HepG2 (cell line): ENCODE data around the gene COG1. TPM values are rescaled to one million over a fixed set of nuclear protein-coding genes. Genes with fewer than 3 reads are reported as not detected.

Source experiments
- CCAR2 ChIP-seq: fragments of 200-400 bp; formaldehyde crosslinking; optimal IDR thresholded peaks from 2 replicates; pipeline ENCODE3; 2018; ENCODE audit warnings: low read depth, mild to moderate bottlenecking, low read length, moderate library complexity
- GATAD1 ChIP-seq: IDR thresholded peaks from 2 replicates; pipeline ENCODE4 v1.6.1; 2016; ENCODE audit warnings: missing genetic modification reagents, missing compliant biosample characterization
- HMG20A ChIP-seq: IDR thresholded peaks from 2 replicates; pipeline ENCODE4 v1.6.1; 2016; ENCODE audit warnings: borderline replicate concordance
- KLF6 ChIP-seq: IDR thresholded peaks from 2 replicates; pipeline ENCODE4 v1.8.0; 2016; ENCODE audit warnings: missing biosample characterization, missing genetic modification reagents
- KMT2A ChIP-seq: sonication (generic); formaldehyde crosslinking; IDR thresholded peaks from 2 replicates; pipeline ENCODE4 v1.4.0; 2020; ENCODE audit warnings: missing genetic modification reagents
- NR2F1 ChIP-seq, 2 experiments: fragments of 450-650 bp in 1 of 2; formaldehyde crosslinking in 1 of 2; IDR thresholded peaks; 2 replicates each; pipeline versions ENCODE4 v1.5.0 to v1.6.1; 2016 to 2020; ENCODE audit warnings: mild to moderate bottlenecking in 1 of 2, missing compliant biosample characterization in 1 of 2, missing genetic modification reagents in 1 of 2, moderate library complexity in 1 of 2
- RELA ChIP-seq: sonication (generic); formaldehyde crosslinking; IDR thresholded peaks from 2 replicates; pipeline ENCODE4 v1.4.0; 2020; ENCODE audit warnings: missing genetic modification reagents
- RFX5 ChIP-seq: IDR thresholded peaks from 2 replicates; pipeline ENCODE4 v1.6.1; 2011; ENCODE audit warnings: low read depth, low read length, improper control_type of control experiment
- SMAD1 ChIP-seq: sonication (generic); formaldehyde crosslinking; IDR thresholded peaks from 2 replicates; pipeline ENCODE4 v1.4.0; 2020; ENCODE audit warnings: missing genetic modification reagents, low read depth, mild to moderate bottlenecking, borderline replicate concordance
- ZMYM3 ChIP-seq: sonication (generic); formaldehyde crosslinking; IDR thresholded peaks from 2 replicates; pipeline ENCODE4 v1.5.1; 2020; ENCODE audit warnings: mild to moderate bottlenecking, missing genetic modification reagents
- ZNF24 ChIP-seq: fragments of 450-650 bp; IDR thresholded peaks from 2 replicates; pipeline ENCODE4 v1.6.1; 2017; ENCODE audit warnings: antibody characterized with exemption, mild to moderate bottlenecking
- ZNF451 ChIP-seq: sonication (generic); formaldehyde crosslinking; IDR thresholded peaks from 2 replicates; pipeline ENCODE4 v1.5.0; 2020; ENCODE audit warnings: mild to moderate bottlenecking, missing genetic modification reagents
- polyA plus RNA-seq, 8 experiments: library from polyadenylated mRNA; depleted of rRNA in 3 of 8; stranded (reverse) in 7 of 8; unstranded in 1 of 8; fragments of >200 nt; fragmentation: Illumina TruSeq in 4 of 8; extraction: Trizol in 4 of 8; gene quantifications; 2 replicates each; pipeline versions ENCODE4 v1.2.1 to v1.2.3, GENCODE V29; 2011 to 2016; ENCODE audit warnings: low read depth in 4 of 8, missing spikeins in 1 of 8, mixed read lengths in 1 of 8; ENCODE audit not compliant: insufficient read depth in 1 of 8
- total RNA-seq, 5 experiments: library from RNA; depleted of rRNA; stranded (reverse); fragments of >200 nt; fragmentation: Illumina TruSeq; extraction: Trizol; gene quantifications; 2 replicates each; pipeline ENCODE4 v1.2.3, GENCODE V29; 2016; ENCODE audit warnings: low read depth in 1 of 5
- TF ChIP-seq, protein P1 (sequence below): sonication (generic); formaldehyde crosslinking; IDR thresholded peaks from 2 replicates; pipeline ENCODE4 v1.4.0; 2020; ENCODE audit warnings: missing genetic modification reagents
- TF ChIP-seq, protein P2 (sequence below): sonication (generic); formaldehyde crosslinking; conservative IDR thresholded peaks from 2 replicates; pipeline ENCODE4 v1.4.0; 2020; ENCODE audit warnings: missing genetic modification reagents
- TF ChIP-seq, protein P3 (sequence below): sonication (generic); formaldehyde crosslinking; IDR thresholded peaks from 2 replicates; pipeline ENCODE4 v1.4.0; 2020; ENCODE audit warnings: missing genetic modification reagents
- TF ChIP-seq, protein P4 (sequence below): sonication (generic); formaldehyde crosslinking; IDR thresholded peaks from 2 replicates; pipeline ENCODE4 v1.5.1; 2020; ENCODE audit warnings: mild to moderate bottlenecking, missing genetic modification reagents, borderline replicate concordance
- TF ChIP-seq, protein P5 (sequence below): sonication (generic); formaldehyde crosslinking; IDR thresholded peaks from 2 replicates; pipeline ENCODE4 v1.4.0; 2020; ENCODE audit warnings: missing genetic modification reagents, low read depth, mild to moderate bottlenecking, borderline replicate concordance

Gene COG1
- total and polyA plus RNA-seq, 2 of the 13 experiments (the other 11 are each of a cell fraction or from before 2014, with no cell fraction given): 36.6 to 39.7 TPM

DNA sequence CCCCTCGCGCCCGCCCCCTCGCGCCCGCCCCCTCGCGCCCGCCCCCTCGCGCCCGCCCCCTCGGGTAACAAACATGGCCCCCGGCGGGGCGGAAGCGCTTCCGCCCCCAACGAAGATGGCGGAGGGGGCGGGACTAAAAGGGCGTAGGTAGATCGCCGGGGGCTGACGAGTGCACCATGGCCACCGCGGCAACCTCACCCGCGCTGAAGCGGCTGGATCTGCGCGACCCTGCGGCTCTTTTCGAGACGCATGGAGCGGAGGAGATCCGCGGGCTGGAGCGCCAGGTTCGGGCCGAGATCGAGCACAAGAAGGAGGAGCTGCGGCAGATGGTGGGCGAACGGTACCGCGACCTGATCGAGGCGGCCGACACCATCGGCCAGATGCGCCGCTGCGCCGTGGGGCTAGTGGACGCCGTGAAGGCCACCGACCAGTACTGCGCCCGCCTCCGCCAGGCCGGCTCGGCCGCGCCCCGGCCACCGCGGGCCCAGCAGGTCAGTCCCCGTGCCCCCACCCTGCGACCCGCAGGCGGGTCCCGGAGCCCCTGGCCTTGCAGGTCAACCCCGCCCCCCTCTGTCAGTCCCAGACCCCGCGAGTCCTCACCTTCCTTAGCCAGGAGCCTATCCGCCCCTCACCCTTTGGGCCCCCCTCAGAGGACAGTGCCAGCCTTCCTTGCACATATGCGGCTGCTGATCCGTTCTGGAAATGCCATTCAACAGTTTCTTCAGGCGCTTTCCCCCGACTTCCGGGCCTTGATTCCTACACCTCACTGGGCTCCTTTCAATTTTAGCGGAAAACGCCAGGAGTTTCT is at the start of gene COG1 (continued):
- TF ChIP-seq, protein P1, sequence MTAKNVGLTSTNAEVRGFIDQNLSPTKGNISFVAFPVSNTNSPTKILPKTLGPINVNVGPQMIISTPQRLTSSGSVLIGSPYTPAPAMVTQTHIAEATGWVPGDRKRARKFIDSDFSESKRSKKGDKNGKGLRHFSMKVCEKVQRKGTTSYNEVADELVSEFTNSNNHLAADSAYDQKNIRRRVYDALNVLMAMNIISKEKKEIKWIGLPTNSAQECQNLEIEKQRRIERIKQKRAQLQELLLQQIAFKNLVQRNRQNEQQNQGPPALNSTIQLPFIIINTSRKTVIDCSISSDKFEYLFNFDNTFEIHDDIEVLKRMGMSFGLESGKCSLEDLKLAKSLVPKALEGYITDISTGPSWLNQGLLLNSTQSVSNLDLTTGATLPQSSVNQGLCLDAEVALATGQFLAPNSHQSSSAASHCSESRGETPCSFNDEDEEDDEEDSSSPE (CRISPR knock-in tag): no peak
- TF ChIP-seq CCAR2 (no peak), NR2F1 (CRISPR knock-in tag; IDR thresholded peaks at IDR 0.05) (0 out of 4 replicates have a peak, but pooled peaks of 1 of the 2 experiments have one; percentile 40), KMT2A (peak; percentile 90), SMAD1 (CRISPR knock-in tag) (peak; percentile 55; the same call in 1 of the 2 replicates), RFX5 (no peak), RELA (CRISPR knock-in tag) (peak; percentile 62; the same call in 1 of the 2 replicates), HMG20A (CRISPR knock-in tag) (no peak), ZMYM3 (CRISPR knock-in tag) (no peak), ZNF451 (CRISPR knock-in tag) (peak; percentile 73; the same call in 1 of the 2 replicates), ZNF24 (no peak), GATAD1 (peak; percentile 75), KLF6 (CRISPR knock-in tag) (peak; percentile 84; the same call in 1 of the 2 replicates)
- TF ChIP-seq, protein P2, sequence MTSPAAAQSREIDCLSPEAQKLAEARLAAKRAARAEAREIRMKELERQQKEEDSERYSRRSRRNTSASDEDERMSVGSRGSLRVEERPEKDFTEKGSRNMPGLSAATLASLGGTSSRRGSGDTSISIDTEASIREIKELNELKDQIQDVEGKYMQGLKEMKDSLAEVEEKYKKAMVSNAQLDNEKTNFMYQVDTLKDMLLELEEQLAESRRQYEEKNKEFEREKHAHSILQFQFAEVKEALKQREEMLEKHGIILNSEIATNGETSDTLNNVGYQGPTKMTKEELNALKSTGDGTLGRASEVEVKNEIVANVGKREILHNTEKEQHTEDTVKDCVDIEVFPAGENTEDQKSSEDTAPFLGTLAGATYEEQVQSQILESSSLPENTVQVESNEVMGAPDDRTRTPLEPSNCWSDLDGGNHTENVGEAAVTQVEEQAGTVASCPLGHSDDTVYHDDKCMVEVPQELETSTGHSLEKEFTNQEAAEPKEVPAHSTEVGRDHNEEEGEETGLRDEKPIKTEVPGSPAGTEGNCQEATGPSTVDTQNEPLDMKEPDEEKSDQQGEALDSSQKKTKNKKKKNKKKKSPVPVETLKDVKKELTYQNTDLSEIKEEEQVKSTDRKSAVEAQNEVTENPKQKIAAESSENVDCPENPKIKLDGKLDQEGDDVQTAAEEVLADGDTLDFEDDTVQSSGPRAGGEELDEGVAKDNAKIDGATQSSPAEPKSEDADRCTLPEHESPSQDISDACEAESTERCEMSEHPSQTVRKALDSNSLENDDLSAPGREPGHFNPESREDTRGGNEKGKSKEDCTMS (CRISPR knock-in tag): 0 out of 2 replicates have a peak, but pooled peaks have one; percentile 46
- TF ChIP-seq, protein P3, sequence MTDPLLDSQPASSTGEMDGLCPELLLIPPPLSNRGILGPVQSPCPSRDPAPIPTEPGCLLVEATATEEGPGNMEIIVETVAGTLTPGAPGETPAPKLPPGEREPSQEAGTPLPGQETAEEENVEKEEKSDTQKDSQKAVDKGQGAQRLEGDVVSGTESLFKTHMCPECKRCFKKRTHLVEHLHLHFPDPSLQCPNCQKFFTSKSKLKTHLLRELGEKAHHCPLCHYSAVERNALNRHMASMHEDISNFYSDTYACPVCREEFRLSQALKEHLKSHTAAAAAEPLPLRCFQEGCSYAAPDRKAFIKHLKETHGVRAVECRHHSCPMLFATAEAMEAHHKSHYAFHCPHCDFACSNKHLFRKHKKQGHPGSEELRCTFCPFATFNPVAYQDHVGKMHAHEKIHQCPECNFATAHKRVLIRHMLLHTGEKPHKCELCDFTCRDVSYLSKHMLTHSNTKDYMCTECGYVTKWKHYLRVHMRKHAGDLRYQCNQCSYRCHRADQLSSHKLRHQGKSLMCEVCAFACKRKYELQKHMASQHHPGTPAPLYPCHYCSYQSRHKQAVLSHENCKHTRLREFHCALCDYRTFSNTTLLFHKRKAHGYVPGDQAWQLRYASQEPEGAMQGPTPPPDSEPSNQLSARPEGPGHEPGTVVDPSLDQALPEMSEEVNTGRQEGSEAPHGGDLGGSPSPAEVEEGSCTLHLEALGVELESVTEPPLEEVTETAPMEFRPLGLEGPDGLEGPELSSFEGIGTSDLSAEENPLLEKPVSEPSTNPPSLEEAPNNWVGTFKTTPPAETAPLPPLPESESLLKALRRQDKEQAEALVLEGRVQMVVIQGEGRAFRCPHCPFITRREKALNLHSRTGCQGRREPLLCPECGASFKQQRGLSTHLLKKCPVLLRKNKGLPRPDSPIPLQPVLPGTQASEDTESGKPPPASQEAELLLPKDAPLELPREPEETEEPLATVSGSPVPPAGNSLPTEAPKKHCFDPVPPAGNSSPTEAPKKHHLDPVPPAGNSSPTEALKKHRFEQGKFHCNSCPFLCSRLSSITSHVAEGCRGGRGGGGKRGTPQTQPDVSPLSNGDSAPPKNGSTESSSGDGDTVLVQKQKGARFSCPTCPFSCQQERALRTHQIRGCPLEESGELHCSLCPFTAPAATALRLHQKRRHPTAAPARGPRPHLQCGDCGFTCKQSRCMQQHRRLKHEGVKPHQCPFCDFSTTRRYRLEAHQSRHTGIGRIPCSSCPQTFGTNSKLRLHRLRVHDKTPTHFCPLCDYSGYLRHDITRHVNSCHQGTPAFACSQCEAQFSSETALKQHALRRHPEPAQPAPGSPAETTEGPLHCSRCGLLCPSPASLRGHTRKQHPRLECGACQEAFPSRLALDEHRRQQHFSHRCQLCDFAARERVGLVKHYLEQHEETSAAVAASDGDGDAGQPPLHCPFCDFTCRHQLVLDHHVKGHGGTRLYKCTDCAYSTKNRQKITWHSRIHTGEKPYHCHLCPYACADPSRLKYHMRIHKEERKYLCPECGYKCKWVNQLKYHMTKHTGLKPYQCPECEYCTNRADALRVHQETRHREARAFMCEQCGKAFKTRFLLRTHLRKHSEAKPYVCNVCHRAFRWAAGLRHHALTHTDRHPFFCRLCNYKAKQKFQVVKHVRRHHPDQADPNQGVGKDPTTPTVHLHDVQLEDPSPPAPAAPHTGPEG (CRISPR knock-in tag): no peak
- TF ChIP-seq, protein P4, sequence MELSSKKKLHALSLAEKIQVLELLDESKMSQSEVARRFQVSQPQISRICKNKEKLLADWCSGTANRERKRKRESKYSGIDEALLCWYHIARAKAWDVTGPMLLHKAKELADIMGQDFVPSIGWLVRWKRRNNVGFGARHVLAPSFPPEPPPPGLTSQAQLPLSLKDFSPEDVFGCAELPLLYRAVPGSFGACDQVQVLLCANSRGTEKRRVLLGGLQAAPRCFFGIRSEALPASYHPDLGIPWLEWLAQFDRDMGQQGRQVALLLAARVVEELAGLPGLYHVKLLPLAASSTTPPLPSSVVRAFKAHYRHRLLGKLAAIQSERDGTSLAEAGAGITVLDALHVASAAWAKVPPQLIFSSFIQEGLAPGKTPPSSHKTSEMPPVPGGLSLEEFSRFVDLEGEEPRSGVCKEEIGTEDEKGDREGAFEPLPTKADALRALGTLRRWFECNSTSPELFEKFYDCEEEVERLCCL: no peak
- TF ChIP-seq, protein P5, sequence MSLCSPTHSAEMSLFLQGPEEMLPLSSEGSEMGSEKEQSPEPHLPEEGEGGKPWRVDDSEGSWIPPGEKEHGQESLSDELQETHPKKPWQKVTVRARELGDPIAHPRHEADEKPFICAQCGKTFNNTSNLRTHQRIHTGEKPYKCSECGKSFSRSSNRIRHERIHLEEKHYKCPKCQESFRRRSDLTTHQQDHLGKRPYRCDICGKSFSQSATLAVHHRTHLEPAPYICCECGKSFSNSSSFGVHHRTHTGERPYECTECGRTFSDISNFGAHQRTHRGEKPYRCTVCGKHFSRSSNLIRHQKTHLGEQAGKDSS (CRISPR knock-in tag): no peak
